GM18520 (cell line): Measurements from ENCODE around the gene RAB40B.
"Not testable (repeated sequence)": the region's sequence is repeated elsewhere in the genome, so short reads cannot be mapped to it uniquely, and the experiment has no call there.

Experiments used
- ATAC-seq: cut with Tn5 transposase; IDR thresholded peaks from one replicate; pipeline ENCODE4 v1.9.1; 2021; ENCODE audit not compliant: unreplicated experiment

RAB40B gene

GRCh38 chr17:82654611-82655010, 43.9 kb downstream of the RAB40B start:
- not testable (repeated sequence) for ATAC-seq

GRCh38 chr17:82653651-82654528, 44.6 kb downstream of the RAB40B start:
- ATAC-seq = no peak

GRCh38 chr17:82650723-82651122, 47.8 kb downstream of the RAB40B start:
- ATAC-seq = no peak

GRCh38 chr17:82649501-82650261, 48.8 kb downstream of the RAB40B start:
- ATAC-seq = no peak

- ATAC-seq = no peak
These were observed 49.7 kb downstream of the RAB40B start for GRCh38 chr17:82648742-82649331.

GRCh38 chr17:82648165-82648668, 50.3 kb downstream of the RAB40B start, which contains the start of gene WDR45B:
Gene WDR45B (minus strand): TSS chr17:82648444. CDS start chr17:82648340, 104 bp downstream.
- peak; percentile 80 for ATAC-seq

GRCh38 chr17:82647593-82648164, 50.8 kb downstream of the RAB40B start:
- peak; percentile 15 for ATAC-seq

GRCh38 chr17:82645516-82645915, 53.0 kb downstream of the RAB40B start:
- no peak for ATAC-seq

GRCh38 chr17:82644148-82644547, 54.4 kb downstream of the RAB40B start:
- ATAC-seq = no peak

- ATAC-seq = no peak
These were observed 56.5 kb downstream of the RAB40B start for GRCh38 chr17:82642022-82642421.

- ATAC-seq = no peak
These were observed 58.5 kb downstream of the RAB40B start for GRCh38 chr17:82640036-82640435.

GRCh38 chr17:82639628-82640027, 58.9 kb downstream of the RAB40B start:
- ATAC-seq = no peak

- ATAC-seq = no peak
These were observed 60.2 kb downstream of the RAB40B start for GRCh38 chr17:82638183-82638773.

- ATAC-seq = no peak
These were observed 61.6 kb downstream of the RAB40B start for GRCh38 chr17:82636626-82637598.

GRCh38 chr17:82633343-82633742, 65.2 kb downstream of the RAB40B start:
- no peak for ATAC-seq

GRCh38 chr17:82632451-82632850, 66.0 kb downstream of the RAB40B start:
- ATAC-seq = no peak

GRCh38 chr17:82631544-82631943, 67.0 kb downstream of the RAB40B start:
- ATAC-seq = no peak

GRCh38 chr17:82630212-82630611, 68.3 kb downstream of the RAB40B start:
- ATAC-seq = no peak

- no peak for ATAC-seq
These were observed 68.8 kb downstream of the RAB40B start for GRCh38 chr17:82629748-82630147.
